K562 (cell line): ENCODE results near the gene ADAMTSL2. TPM values are rescaled to one million over a fixed set of nuclear protein-coding genes. Genes with fewer than 3 reads are reported as not detected.

Experiments
- ATAC-seq: fragments of 200-7000 bp; cut with Tn5 transposase; 3 replicates; pipeline ENCODE4 v1.9.1; 2020; ENCODE audit warnings: moderate library complexity
- BruUV-seq: library from RNA; stranded (reverse); fragments of 400-500 nt; replicated peaks from 2 replicates; lab custom pipeline; 2021; lab: Mats Ljungman, UMichigan
- CTCF ChIA-PET: fragments of 300-600 bp; formaldehyde crosslinking; extraction: SDS; loops from one replicate; lab custom pipeline; 2021; ENCODE audit warnings: low intra/inter-chr PET ratio; lab: Yijun Ruan, JAX
- POLR2A ChIA-PET: fragments of 300-600, 350-650 bp; sonication (Branson Sonifier 250); formaldehyde crosslinking; extraction: SDS; loops from one replicate; lab custom pipeline; 2021; ENCODE audit warnings: antibody characterized with exemption, inconsistent platforms; lab: Yijun Ruan, JAX
- DNase-seq, 4 experiments: peaks; one replicate each; pipeline versions ENCODE4 v3.0.0 to v3.0.0-alpha.2; 2011 to 2018; ENCODE audit warnings: low spot score in 3 of 4, mixed read lengths in 3 of 4; ENCODE audit errors: extremely low read depth in 1 of 4
- FAIRE-seq: peaks from 2 replicates; lab custom pipeline; 2011; peaks lifted over from hg19 to GRCh38; lab: Jason Lieb, UNC
- H2AFZ ChIP-seq: 2 replicates; pipeline ENCODE4 v1.6.0; 2011; ENCODE audit warnings: low read depth, low read length, control low read depth, inconsistent platforms
- H3K27ac ChIP-seq: fragments of 200-600 bp; 3 replicates; pipeline ENCODE4 v1.8.0; 2011; ENCODE audit warnings: low read depth, mild to moderate bottlenecking, control low read depth, inconsistent platforms, low read length, moderate library complexity, mixed read lengths; ENCODE audit errors: extremely low read depth
- H3K27me3 ChIP-seq, 2 experiments: fragments of 300-600 bp in 1 of 2; 2 replicates in 1 of 2; 3 replicates in 1 of 2; pipeline versions ENCODE4 v1.6.0 to v1.8.0; 2011; ENCODE audit warnings: inconsistent platforms in 2 of 2, low read length in 2 of 2, mild to moderate bottlenecking in 1 of 2, mixed read lengths in 1 of 2, moderate library complexity in 1 of 2; ENCODE audit not compliant: control insufficient read depth in 2 of 2, insufficient read depth in 2 of 2
- H3K36me3 ChIP-seq: fragments of 300-600 bp; 3 replicates; pipeline ENCODE4 v1.8.0; 2011; ENCODE audit warnings: mild to moderate bottlenecking, low read length, inconsistent platforms; ENCODE audit not compliant: control insufficient read depth, insufficient read depth
- H3K4me1 ChIP-seq, 2 experiments: fragments of 200-600 bp in 1 of 2; replicated peaks in 1 of 2; 2 replicates in 1 of 2; 3 replicates in 1 of 2; pipeline versions ENCODE4 v1.5.1 to v1.8.0; 2011; ENCODE audit warnings: inconsistent platforms in 2 of 2, low read length in 2 of 2, mild to moderate bottlenecking in 1 of 2, mixed read lengths in 1 of 2, moderate library complexity in 1 of 2; ENCODE audit not compliant: control insufficient read depth in 2 of 2, insufficient read depth in 2 of 2
- H3K4me2 ChIP-seq: 2 replicates; pipeline ENCODE4 v1.6.1; 2011; ENCODE audit warnings: low read length, control low read depth, inconsistent platforms, mixed read lengths; ENCODE audit not compliant: insufficient read depth
- H3K4me3 ChIP-seq: fragments of 200-600 bp; sonication (generic), shearing (Covaris generic); 2 replicates; pipeline ENCODE4 v1.5.1; 2016; ENCODE audit warnings: control low read depth, inconsistent platforms
- H3K79me2 ChIP-seq: fragments of 200-600 bp; 3 replicates; pipeline ENCODE4 v1.8.0; 2011; ENCODE audit warnings: low read length, inconsistent platforms; ENCODE audit not compliant: control insufficient read depth, insufficient read depth
- H3K9ac ChIP-seq, 2 experiments: 2 replicates each; pipeline versions ENCODE4 v1.6.0 to v1.6.1; 2011; ENCODE audit warnings: low read depth in 2 of 2, low read length in 2 of 2, control low read depth in 1 of 2, inconsistent platforms in 1 of 2, mild to moderate bottlenecking in 1 of 2, mixed read lengths in 1 of 2; ENCODE audit not compliant: insufficient read depth in 1 of 2
- H3K9me1 ChIP-seq: one replicate; pipeline ENCODE4 v1.6.0; 2011; ENCODE audit warnings: inconsistent platforms, mild to moderate bottlenecking, low read length, moderate library complexity; ENCODE audit not compliant: control insufficient read depth, insufficient read depth
- H3K9me3 ChIP-seq: replicated peaks from 2 replicates; pipeline ENCODE4 v1.5.1; 2011; ENCODE audit warnings: low read depth, low read length, inconsistent platforms; ENCODE audit not compliant: control insufficient read depth, insufficient read depth
- H4K20me1 ChIP-seq: replicated peaks from 2 replicates; pipeline ENCODE4 v1.6.1; 2011; ENCODE audit warnings: low read length, inconsistent platforms, mixed read lengths; ENCODE audit not compliant: control insufficient read depth, insufficient read depth
- FOXA1 ChIP-seq: fragments of 450-650 bp; IDR thresholded peaks from 2 replicates; pipeline ENCODE4 v1.6.1; 2016; ENCODE audit warnings: mild to moderate bottlenecking, borderline replicate concordance
- KDM1A ChIP-seq, 2 experiments: fragments of 450-650 bp; IDR thresholded peaks; 2 replicates each; pipeline ENCODE4 v1.6.1; 2016; ENCODE audit warnings: mild to moderate bottlenecking in 2 of 2
- TCF7 ChIP-seq: sonication (generic); IDR thresholded peaks from 2 replicates; pipeline ENCODE4 v1.6.1; 2016; ENCODE audit warnings: antibody characterized with exemption, borderline replicate concordance
- TOE1 ChIP-seq, 2 experiments: fragments of 450-650 bp in 1 of 2; sonication (generic) in 1 of 2; formaldehyde crosslinking in 1 of 2; IDR thresholded peaks; 2 replicates each; pipeline versions ENCODE4 v1.7.1 to v1.8.0; 2016 to 2022; ENCODE audit warnings: borderline replicate concordance in 2 of 2, mild to moderate bottlenecking in 2 of 2, antibody characterized with exemption in 1 of 2, inconsistent platforms in 1 of 2, low read depth in 1 of 2, missing genetic modification reagents in 1 of 2, moderate library complexity in 1 of 2
- ZNF740 ChIP-seq, 3 experiments: fragments of 200-800 bp in 1 of 3; sonication (Bioruptor generic) in 1 of 3; sonication (generic) in 1 of 3; formaldehyde crosslinking in 1 of 3; IDR thresholded peaks; 2 replicates each; pipeline versions ENCODE4 v1.6.1 to v1.8.0; 2016 to 2022; ENCODE audit warnings: mild to moderate bottlenecking in 2 of 3, missing compliant biosample characterization in 2 of 3, missing genetic modification characterization in 2 of 3, missing genetic modification reagents in 1 of 3
- WGBS: fragments of 100-300 bp; shearing (Covaris generic); methylation state at CpG from one replicate; pipeline ENCODE4 v1.1.6; 2016; ENCODE audit warnings: low coverage, mixed read lengths; ENCODE audit not compliant: insufficient coverage; ENCODE audit errors: missing lambda C conversion rate; 5-methylcytosine and 5-hydroxymethylcytosine counted together
- in situ Hi-C: fragments of 300-500 bp; cut with MboI; formaldehyde crosslinking; loops from 4 replicates; pipeline ENCODE4 v1.15.0; 2018; ENCODE audit warnings: inconsistent platforms, mixed read lengths
- intact Hi-C: fragments of 100-400 bp; cut with micrococcal nuclease; formaldehyde crosslinking; loops from 2 replicates; pipeline ENCODE4 v1.14.2; 2022
- polyA plus RNA-seq, 8 experiments: library from polyadenylated mRNA; depleted of rRNA in 4 of 8; stranded (reverse) in 5 of 8; unstranded in 3 of 8; fragments of >200 nt; fragmentation: Nextera tagmentation in 2 of 8; fragmentation: Illumina TruSeq in 1 of 8; extraction: Ambion mirVana in 2 of 8; extraction: Trizol in 1 of 8; gene quantifications; 2 replicates each; pipeline versions ENCODE4 v1.2.1 to v1.2.3, GENCODE V29; 2011 to 2014; ENCODE audit warnings: inconsistent platforms in 1 of 8, missing spikeins in 1 of 8
- total RNA-seq, 7 experiments: library from RNA; depleted of rRNA in 6 of 7; stranded (reverse); fragments of >200 nt in 6 of 7; fragmentation: Illumina TruSeq in 2 of 7; extraction: Trizol in 2 of 7; gene quantifications; 2 replicates each; pipeline versions ENCODE4 v1.2.1 to v1.2.3, GENCODE V29; 2011 to 2021; ENCODE audit warnings: low replicate concordance in 1 of 7

ADAMTSL2 gene
- total and polyA plus RNA-seq, 9 of the 15 experiments (the other 6 are each of a cell fraction or from before 2014, with no cell fraction given) = 0.04 TPM; not detected in 8

GRCh38 chr9:133599470-133600173, 65.1 kb downstream of the ADAMTSL2 start:
- no peak for DNase-seq
- intact Hi-C loops (no loop called here), in situ Hi-C loops (no loop called here)
- WGBS = 13% methylated on average over 6 of the region's 6 CpGs
- H3K36me3 ChIP-seq = no peaks in the 10 kb centered on the region
- H2AFZ ChIP-seq = no peak overlapping the region
- no peak overlapping the region for H3K4me3 ChIP-seq
- no peaks in the 10 kb centered on the region; the same call in 1 of the 2 replicates for H3K9me3 ChIP-seq
- no peak overlapping the region for H3K9ac ChIP-seq
- H3K27me3 ChIP-seq = peaks cover 6 to 22% of the 10 kb centered on the region in 2 experiments; a peak in 4 of 5 replicates
- H3K79me2 ChIP-seq = no peaks in the 10 kb centered on the region
- TF ChIP-seq KDM1A (IDR thresholded peaks at IDR 0.05) (peak in 1 of 2 experiments; percentile 44; a peak in 1 of 4 replicates), TCF7 (no peak)
- no peaks in the 10 kb centered on the region for H3K9me1 ChIP-seq
- BruUV-seq = no TSS peak
- 0 out of 2 replicates have a peak, but pooled peaks cover under 1% of the 10 kb centered on the region for H4K20me1 ChIP-seq
- no peak for FAIRE-seq
- no peak overlapping the region for H3K27ac ChIP-seq
- no peak for ATAC-seq
- H3K4me1 ChIP-seq = no peaks in the 10 kb centered on the region
- POLR2A ChIA-PET = interaction anchor here (0.5 kb wide), 1 partner anchor 1345 kb away, joined by 3 read pairs; no protein-coding TSS in a partner anchor
- no peak overlapping the region for H3K4me2 ChIP-seq
- CTCF ChIA-PET = no interaction called here

- BruUV-seq = no TSS peak
- peaks cover 6% of the 10 kb centered on the region; the same call in 1 of the 2 replicates for H4K20me1 ChIP-seq
- CTCF ChIA-PET = no interaction called here
- no peaks in the 10 kb centered on the region for H3K36me3 ChIP-seq
- no peak overlapping the region for H2AFZ ChIP-seq
- no peak overlapping the region for H3K4me3 ChIP-seq
- intact Hi-C loops (no loop called here), in situ Hi-C loops (no loop called here)
- no peaks in the 10 kb centered on the region for H3K79me2 ChIP-seq
- DNase-seq (no peak), FAIRE-seq (no peak), ATAC-seq (no peak)
- H3K27ac ChIP-seq = no peak overlapping the region
- H3K9me3 ChIP-seq = no peaks in the 10 kb centered on the region; the same call in 1 of the 2 replicates
- peaks cover 9 to 33% of the 10 kb centered on the region in 2 experiments; a peak in 4 of 5 replicates for H3K27me3 ChIP-seq
- H3K4me1 ChIP-seq = 0 out of 5 replicates have a peak, but pooled peaks cover 0 to 3% of the 10 kb centered on the region in 2 experiments
- POLR2A ChIA-PET = interaction anchor here (0.6 kb wide), 1 partner anchor 23 kb away, joined by 3 read pairs; no protein-coding TSS in a partner anchor
- no peak overlapping the region for H3K9ac ChIP-seq
- under 1% methylated on average over 7 of the region's 7 CpGs for WGBS
- no peaks in the 10 kb centered on the region for H3K9me1 ChIP-seq
- no peak overlapping the region for H3K4me2 ChIP-seq
- TF ChIP-seq ZNF740 (CRISPR knock-in tag; IDR thresholded peaks at IDR 0.05) = no peak
- no peak for TF ChIP-seq ZNF740 (tag; IDR thresholded peaks at IDR 0.05)
- TF ChIP-seq TOE1 (IDR thresholded peaks at IDR 0.05; ENCODE audit: borderline replicate concordance) = no peak
- no peak for TF ChIP-seq TOE1 (CRISPR knock-in tag; IDR thresholded peaks at IDR 0.05; ENCODE audit: borderline replicate concordance, low read depth)
- TF ChIP-seq FOXA1 = no peak
Measured at GRCh38 chr9:133600739-133601138, 66.2 kb downstream of the ADAMTSL2 start.
